ENCODE results near the gene ZP3. TPM values are rescaled to one million over a fixed set of nuclear protein-coding genes. Genes with fewer than 3 reads are reported as not detected.
A peak's percentile ranks its signal among the peaks of the same experiment; 100 is the strongest.
"Not testable (repeated sequence)": the region's sequence is repeated elsewhere in the genome, so short reads cannot be mapped to it uniquely, and the experiment has no call there.

Gene ZP3
- total and polyA plus RNA-seq, 7 donors: 1.4 to 4.8 (median 2.0) TPM; not detected in 1

GRCh38 chr7:76423666-76424412 is 911 bp upstream of the ZP3 start:
- Histone ChIP-seq H3K27me3 (peaks cover 0 to 22% (median 0%) of the 10 kb centered on the region in 3 donors), H3K4me3 (no peak overlapping the region), H3K9me3 (no peaks in the 10 kb centered on the region), H3K4me1 (no peaks in the 10 kb centered on the region), H3K27ac (no peak overlapping the region), H3K36me3 (no peaks in the 10 kb centered on the region)
- DNase-seq: no peak
- 56 to 67% methylated on average over 15 of the region's 15 CpGs for WGBS, 2 donors
- TF ChIP-seq POLR2A (IDR thresholded peaks at IDR 0.05): no peak
- TF ChIP-seq POLR2AphosphoS5 (IDR thresholded peaks at IDR 0.05): no peak
- no peak for TF ChIP-seq CTCF (IDR thresholded peaks at IDR 0.05)
- TF ChIP-seq EP300 (IDR thresholded peaks at IDR 0.05): no peak
- intact Hi-C loops (cut with DNase I): no loop called here

- Histone ChIP-seq H3K27me3 (peaks cover 0 to 22% (median 0%) of the 10 kb centered on the region in 3 donors), H3K36me3 (no peaks in the 10 kb centered on the region), H3K9me3 (no peaks in the 10 kb centered on the region), H3K4me3 (no peak overlapping the region), H3K27ac (no peak overlapping the region), H3K4me1 (no peaks in the 10 kb centered on the region)
- TF ChIP-seq EP300 (IDR thresholded peaks at IDR 0.05) (no peak), CTCF (IDR thresholded peaks at IDR 0.05) (no peak), POLR2A (IDR thresholded peaks at IDR 0.05) (no peak), POLR2AphosphoS5 (IDR thresholded peaks at IDR 0.05) (no peak)
- intact Hi-C loops (cut with DNase I): no loop called here
- 91 to 92% methylated on average over 9 of the region's 9 CpGs for WGBS, 2 donors
- no peak for DNase-seq
Measured at GRCh38 chr7:76425156-76425555, 406 bp downstream of the ZP3 start.

GRCh38 chr7:76425558-76425957 is 808 bp downstream of the ZP3 start:
- intact Hi-C loops (cut with DNase I); H3K4me3 ChIP-seq; H3K4me1 ChIP-seq; DNase-seq; H3K9me3 ChIP-seq; H3K27ac ChIP-seq; H3K36me3 ChIP-seq: not testable (repeated sequence)
- peaks cover 0 to 22% (median 0%) of the 10 kb centered on the region in 3 donors for H3K27me3 ChIP-seq
- 90 to 91% methylated on average over 4 of the region's 4 CpGs for WGBS, 2 donors

- whole genome bisulfite sequencing, 2 donors: 93 to 96% methylated on average over 4 of the region's 4 CpGs
- intact Hi-C loops (cut with DNase I): no loop called here
- Histone ChIP-seq H3K36me3 (no peaks in the 10 kb centered on the region), H3K9me3 (no peaks in the 10 kb centered on the region), H3K27me3 (peaks cover 0 to 22% (median 0%) of the 10 kb centered on the region in 3 donors), H3K4me1 (no peaks in the 10 kb centered on the region), H3K4me3 (no peak overlapping the region), H3K27ac (no peak overlapping the region)
- no peak for TF ChIP-seq POLR2A (IDR thresholded peaks at IDR 0.05)
- TF ChIP-seq CTCF (IDR thresholded peaks at IDR 0.05): no peak
- TF ChIP-seq EP300 (IDR thresholded peaks at IDR 0.05): no peak
- TF ChIP-seq POLR2AphosphoS5 (IDR thresholded peaks at IDR 0.05): no peak
- peak; percentile 39 for DNase-seq
Measured at GRCh38 chr7:76426246-76426645, 1.5 kb downstream of the ZP3 start.

- Histone ChIP-seq H3K27ac (no peak overlapping the region), H3K4me1 (no peaks in the 10 kb centered on the region), H3K4me3 (no peak overlapping the region), H3K36me3 (no peaks in the 10 kb centered on the region), H3K9me3 (no peaks in the 10 kb centered on the region), H3K27me3 (peaks cover 0 to 22% (median 0%) of the 10 kb centered on the region in 3 donors)
- no peak for TF ChIP-seq EP300 (IDR thresholded peaks at IDR 0.05)
- TF ChIP-seq CTCF (IDR thresholded peaks at IDR 0.05): no peak
- no peak for TF ChIP-seq POLR2A (IDR thresholded peaks at IDR 0.05)
- no peak for TF ChIP-seq POLR2AphosphoS5 (IDR thresholded peaks at IDR 0.05)
- 83 to 91% methylated on average over 5 of the region's 5 CpGs for WGBS, 2 donors
- peak; percentile 33 for DNase-seq
- intact Hi-C loops (cut with DNase I): no loop called here
Measured at GRCh38 chr7:76427635-76428034, 2.9 kb downstream of the ZP3 start.
